H1 (cell line): ENCODE data around the gene CERT1.

Experiments used
- ASH2L ChIP-seq: fragments of 200-600, 300-600 bp; sonication (generic); IDR thresholded peaks from one replicate; pipeline ENCODE4 v1.7.1; 2017; ENCODE audit warnings: low read length
- CEBPB ChIP-seq: IDR thresholded peaks from 2 replicates; pipeline ENCODE4 v1.6.1; 2012; ENCODE audit warnings: low read depth, low read length
- CTCF ChIP-seq, 3 experiments: IDR thresholded peaks; 1 replicate in 2 of 3; 2 replicates in 1 of 3; pipeline versions ENCODE4 v1.5.1 to v1.6.1; 2011; ENCODE audit warnings: low read length in 3 of 3, mild to moderate bottlenecking in 3 of 3, inconsistent platforms in 2 of 3, low read depth in 1 of 3, moderate library complexity in 1 of 3; ENCODE audit not compliant: insufficient read depth in 1 of 3; ENCODE audit errors: control extremely low read depth in 1 of 3
- EZH2 ChIP-seq: fragments of 200-600 bp; sonication (generic); IDR thresholded peaks from 2 replicates; pipeline ENCODE4 v1.7.1; 2012; ENCODE audit warnings: low read depth, mild to moderate bottlenecking, moderate library complexity, low read length, inconsistent platforms; ENCODE audit not compliant: severe bottlenecking
- GABPA ChIP-seq: IDR thresholded peaks from 2 replicates; pipeline ENCODE4 v1.6.1; 2011; ENCODE audit warnings: mild to moderate bottlenecking, low read length, moderate library complexity, borderline replicate concordance; ENCODE audit not compliant: insufficient read depth
- JUND ChIP-seq: IDR thresholded peaks from 2 replicates; pipeline ENCODE4 v1.6.1; 2011; ENCODE audit warnings: mild to moderate bottlenecking, improper control_type of control experiment, low read length
- MAX ChIP-seq: IDR thresholded peaks from 2 replicates; pipeline ENCODE4 v1.6.1; 2012; ENCODE audit warnings: inconsistent platforms
- POLR2A ChIP-seq, 2 experiments: IDR thresholded peaks; 1 replicate in 1 of 2; 2 replicates in 1 of 2; pipeline ENCODE4 v1.6.1; 2011; ENCODE audit warnings: low read depth in 2 of 2, low read length in 2 of 2, mild to moderate bottlenecking in 2 of 2; ENCODE audit errors: control extremely low read depth in 1 of 2
- POLR2AphosphoS5 ChIP-seq: IDR thresholded peaks from 2 replicates; pipeline ENCODE4 v1.6.1; 2011; ENCODE audit warnings: low read depth, low read length
- RAD21 ChIP-seq, 2 experiments: IDR thresholded peaks in 1 of 2; conservative IDR thresholded peaks in 1 of 2; 2 replicates each; pipeline ENCODE4 v1.6.1; 2011; ENCODE audit warnings: low read depth in 2 of 2, low read length in 2 of 2, improper control_type of control experiment in 1 of 2, inconsistent platforms in 1 of 2, mild to moderate bottlenecking in 1 of 2, moderate library complexity in 1 of 2
- SIN3A ChIP-seq, 2 experiments: IDR thresholded peaks in 1 of 2; conservative IDR thresholded peaks in 1 of 2; 2 replicates each; pipeline ENCODE4 v1.6.1; 2011 to 2012; ENCODE audit warnings: low read length in 2 of 2, improper control_type of control experiment in 1 of 2, low read depth in 1 of 2, mild to moderate bottlenecking in 1 of 2
- SP1 ChIP-seq: IDR thresholded peaks from 2 replicates; pipeline ENCODE4 v1.6.1; 2011; ENCODE audit warnings: low read depth, low read length
- TAF1 ChIP-seq: IDR thresholded peaks from 2 replicates; pipeline ENCODE4 v1.6.1; 2011; ENCODE audit warnings: mild to moderate bottlenecking, low read depth, low read length
- TBP ChIP-seq: IDR thresholded peaks from 2 replicates; pipeline ENCODE4 v1.6.1; 2011; ENCODE audit warnings: low read depth, low read length, improper control_type of control experiment

GRCh38 chr5:75526070-75526469, 14.6 kb upstream of the CERT1 start:
- TF ChIP-seq POLR2AphosphoS5 (no peak), CTCF (IDR thresholded peaks at IDR 0.05; ENCODE audit: control extremely low read depth in 1 of 3, insufficient read depth in 1 of 3, low read depth in 1 of 3, low read length in 3 of 3) (no peak), MAX (no peak), EZH2 (no peak), CEBPB (no peak), GABPA (no peak), ASH2L (no peak), POLR2A (IDR thresholded peaks at IDR 0.05; ENCODE audit: control extremely low read depth in 1 of 2, low read depth in 2 of 2, low read length in 2 of 2) (no peak), SP1 (no peak), TBP (no peak), RAD21 (IDR thresholded peaks at IDR 0.05 in 1 of 2, conservative IDR thresholded peaks at IDR 0.05 in 1 of 2; ENCODE audit: low read depth in 2 of 2, low read length in 2 of 2) (no peak), JUND (no peak), SIN3A (conservative IDR thresholded peaks at IDR 0.05 in 1 of 2, IDR thresholded peaks at IDR 0.05 in 1 of 2; ENCODE audit: low read depth in 1 of 2, low read length in 2 of 2) (no peak), TAF1 (no peak)
